Limb (tissue), 2 donors: Measurements from ENCODE around the gene PTH.
A peak's percentile ranks its signal among the peaks of the same experiment; 100 is the strongest.

Experiments
- DNase-seq, 2 donors: peaks; one replicate each; pipeline ENCODE4 v3.0.0-alpha.2; 2016; ENCODE audit errors: extremely low spot score in 2 of 2

Gene PTH

DNA sequence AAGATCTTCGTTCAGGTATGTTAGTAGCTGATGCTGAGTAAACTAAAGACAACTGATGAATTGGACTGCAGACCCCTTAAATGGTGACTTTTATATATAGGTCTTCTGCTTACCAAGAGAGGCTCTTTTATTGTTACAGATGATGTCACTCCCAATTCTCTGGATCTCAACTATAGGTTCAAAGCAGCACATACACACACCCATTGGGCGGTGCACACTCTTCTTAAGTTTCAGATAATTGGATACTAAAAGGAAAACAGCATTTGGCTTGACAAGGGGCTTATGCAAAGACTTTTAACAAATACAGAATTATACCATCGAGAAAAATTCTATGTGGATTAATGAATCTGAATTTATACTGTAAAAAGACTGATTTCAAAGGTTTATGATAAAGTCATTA lies at the start of gene PTH:
TSS of gene PTH (minus strand) at position 69 of the 400 bp plus-strand sequence. CDS start 3,142 bp downstream, outside the sequence.
- no peak for DNase-seq

DNA sequence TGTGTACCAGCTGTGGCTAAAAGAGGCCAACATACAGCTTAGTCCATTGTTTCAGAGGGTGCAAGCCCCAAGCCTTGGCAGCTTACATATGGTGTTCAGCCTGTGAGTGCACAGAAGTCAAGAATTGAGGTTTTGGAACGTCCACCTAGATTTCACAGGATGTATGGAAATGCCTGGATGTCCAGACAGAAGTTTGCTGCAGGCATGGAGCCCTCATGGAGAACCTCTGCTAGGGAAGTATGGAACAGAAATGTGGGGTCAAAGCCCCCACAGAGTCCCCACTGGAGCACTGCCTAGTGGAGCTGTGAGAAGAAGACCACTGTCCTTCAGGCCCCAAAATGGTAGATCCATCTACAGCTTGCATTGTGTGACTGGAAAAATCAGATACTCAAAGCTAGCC lies 42.2 kb upstream of the PTH start:
- DNase-seq, result no peak

DNA sequence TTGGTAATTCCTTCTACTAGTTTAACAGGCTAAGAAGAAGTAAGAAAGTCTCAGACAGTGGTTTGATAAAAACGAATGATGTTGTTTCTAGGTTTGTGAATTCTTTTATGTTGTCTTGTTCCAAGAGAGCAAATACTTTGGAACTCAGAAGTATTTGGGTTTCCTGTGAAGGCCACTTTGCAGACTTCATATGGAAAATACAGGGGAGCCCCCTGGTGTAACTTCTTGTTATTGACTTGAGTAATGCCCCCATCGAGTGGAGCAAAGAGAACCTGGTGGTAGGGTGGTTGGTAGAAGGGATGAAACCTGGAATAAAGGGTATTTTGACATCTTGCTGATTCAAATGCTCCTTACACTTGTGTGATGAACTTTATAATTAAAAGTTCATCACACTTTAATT lies 40.0 kb upstream of the PTH start:
- no peak for DNase-seq

DNA sequence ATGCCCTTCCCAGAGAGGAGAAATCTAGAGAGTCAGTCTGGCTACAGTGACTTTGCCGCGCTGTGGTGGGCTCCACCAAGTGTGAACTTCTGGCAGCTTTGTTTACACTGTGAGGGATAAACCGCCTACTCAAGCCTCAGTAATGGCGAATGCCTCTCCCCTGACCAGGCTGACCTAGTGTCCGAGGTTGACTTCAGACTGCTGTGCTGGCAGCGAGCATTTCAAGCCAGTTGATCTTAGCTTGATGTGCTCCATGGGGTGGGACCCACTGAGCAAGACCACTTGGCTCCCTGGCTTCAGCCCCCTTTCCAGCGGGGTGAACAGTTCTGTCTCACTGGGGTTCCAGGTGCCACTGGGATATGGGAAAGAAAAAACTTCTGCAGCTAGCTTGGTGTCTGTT lies 38.6 kb upstream of the PTH start:
- DNase-seq, result no peak

- DNase-seq, result no peak
Measured at GRCh38 chr11:13525257-13525656, 29.5 kb upstream of the PTH start.

DNA sequence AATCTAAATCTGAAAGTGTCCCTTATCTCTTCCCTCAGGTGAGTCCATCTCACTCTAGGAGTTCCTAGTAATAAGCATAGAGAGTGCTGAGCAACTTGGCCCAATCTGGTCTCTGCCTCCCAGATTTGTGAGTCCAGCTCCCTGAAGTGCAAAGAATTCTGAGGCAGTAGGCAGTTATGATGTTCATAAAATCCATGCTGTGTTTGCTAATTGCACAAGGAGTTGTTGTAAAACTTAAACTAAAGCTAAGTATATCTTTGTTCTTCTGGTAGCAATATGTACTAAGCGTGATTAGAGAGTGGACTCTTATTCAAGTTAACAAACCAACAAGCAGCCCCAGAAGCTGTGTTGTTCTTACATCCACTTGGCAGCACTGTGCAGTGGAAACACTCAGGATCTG lies 7.6 kb upstream of the PTH start:
- DNase-seq, result no peak

DNA sequence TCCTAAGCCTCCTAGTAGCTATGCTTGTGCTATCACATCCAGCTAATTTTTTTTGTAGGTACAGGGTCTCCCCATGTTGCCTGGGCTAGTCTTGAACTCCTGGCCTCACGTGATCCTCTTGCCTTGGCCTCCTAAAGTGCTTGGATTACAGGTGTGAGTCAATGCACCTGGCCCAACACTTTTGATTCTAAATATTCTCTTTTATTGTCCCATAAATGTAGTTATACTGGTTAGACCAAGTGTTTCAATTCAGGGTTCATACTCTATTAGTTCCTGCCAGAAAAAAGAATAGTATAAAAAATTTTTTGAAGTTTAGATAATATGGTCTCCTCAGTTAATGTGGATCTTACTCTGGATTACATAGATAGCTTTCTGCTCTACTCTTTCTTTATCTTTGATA lies 6.7 kb upstream of the PTH start:
- no peak for DNase-seq

- no peak for DNase-seq
Measured at GRCh38 chr11:13494051-13494450, 1.7 kb downstream of the PTH start.

DNA sequence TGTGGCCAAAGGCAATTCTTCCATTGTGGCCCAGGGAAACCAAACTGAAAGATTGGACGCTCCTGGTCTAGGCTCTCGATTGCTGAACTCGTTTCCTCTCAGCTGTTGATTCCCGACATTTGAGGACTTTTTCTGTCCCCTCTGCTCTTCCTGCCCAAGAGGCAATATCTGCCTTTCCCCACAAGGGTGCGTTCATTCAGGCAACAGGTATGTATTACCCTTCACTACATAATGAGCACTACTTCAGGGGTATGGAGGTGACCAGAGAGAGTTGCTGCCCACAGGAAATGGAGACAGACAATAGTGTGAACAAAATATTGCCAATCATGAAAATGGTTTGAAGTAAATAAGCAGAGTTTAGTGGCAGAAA lies 8.2 kb downstream of the PTH start:
- no peak for DNase-seq

DNA sequence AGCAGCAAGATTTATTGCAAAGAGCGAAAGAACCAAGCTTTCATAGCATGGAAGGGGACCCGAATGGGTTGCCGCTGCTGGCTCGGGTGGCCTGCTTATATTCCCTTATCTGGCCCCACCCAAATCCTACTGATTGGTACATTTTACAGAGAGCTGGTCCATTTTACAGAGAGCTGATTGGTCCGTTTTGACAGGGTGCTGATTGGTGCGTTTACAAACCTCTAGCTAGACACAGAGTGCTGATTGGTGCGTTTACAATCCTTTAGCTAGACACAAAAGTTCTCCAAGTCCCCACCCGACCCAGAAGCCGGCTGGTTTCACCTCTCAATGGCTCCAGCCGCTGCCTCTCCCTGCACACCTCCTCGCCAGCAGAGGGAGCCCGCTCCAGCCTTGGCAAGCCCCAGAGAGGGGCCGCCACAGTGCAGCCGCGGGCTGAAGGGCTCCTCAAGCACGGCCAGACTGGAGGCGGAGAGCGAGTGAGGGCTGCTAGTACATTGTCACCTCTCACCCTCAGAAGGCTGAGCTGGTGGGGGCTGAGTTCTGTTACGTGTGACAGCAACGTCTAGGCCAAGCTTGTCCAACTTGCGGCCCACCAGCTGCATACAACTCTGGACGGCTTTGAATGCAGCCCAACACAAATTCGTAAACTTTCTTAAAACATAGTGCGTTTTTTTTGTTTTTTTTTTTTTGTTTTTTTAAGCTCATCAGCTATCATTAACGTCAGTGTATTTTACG lies 8.7 kb downstream of the PTH start:
- peak in 1 of 2 donors; percentile 42 for DNase-seq

GRCh38 chr11:13480198-13480597 lies 15.6 kb downstream of the PTH start:
- DNase-seq, result no peak

GRCh38 chr11:13479688-13480087 lies 16.1 kb downstream of the PTH start:
- no peak for DNase-seq

DNA sequence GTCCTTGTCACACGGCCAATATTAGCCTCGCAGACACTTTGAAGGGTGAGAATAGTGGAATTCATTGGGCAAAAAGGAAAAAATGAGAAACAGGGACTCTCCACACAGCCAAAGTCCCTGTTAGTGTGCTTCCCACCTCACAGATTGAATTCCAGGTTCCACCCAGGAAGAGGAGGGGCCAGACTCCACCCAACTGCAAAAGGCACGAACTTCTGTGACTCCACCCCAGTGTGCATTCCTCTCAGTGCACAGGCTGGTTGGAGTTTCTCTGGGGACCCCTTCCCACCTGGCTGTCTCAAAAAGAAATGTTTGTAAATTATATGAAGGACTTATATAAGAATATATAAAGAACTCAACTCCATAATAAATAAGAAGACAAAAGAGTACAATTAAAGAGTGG lies 20.7 kb downstream of the PTH start:
- no peak for DNase-seq

DNA sequence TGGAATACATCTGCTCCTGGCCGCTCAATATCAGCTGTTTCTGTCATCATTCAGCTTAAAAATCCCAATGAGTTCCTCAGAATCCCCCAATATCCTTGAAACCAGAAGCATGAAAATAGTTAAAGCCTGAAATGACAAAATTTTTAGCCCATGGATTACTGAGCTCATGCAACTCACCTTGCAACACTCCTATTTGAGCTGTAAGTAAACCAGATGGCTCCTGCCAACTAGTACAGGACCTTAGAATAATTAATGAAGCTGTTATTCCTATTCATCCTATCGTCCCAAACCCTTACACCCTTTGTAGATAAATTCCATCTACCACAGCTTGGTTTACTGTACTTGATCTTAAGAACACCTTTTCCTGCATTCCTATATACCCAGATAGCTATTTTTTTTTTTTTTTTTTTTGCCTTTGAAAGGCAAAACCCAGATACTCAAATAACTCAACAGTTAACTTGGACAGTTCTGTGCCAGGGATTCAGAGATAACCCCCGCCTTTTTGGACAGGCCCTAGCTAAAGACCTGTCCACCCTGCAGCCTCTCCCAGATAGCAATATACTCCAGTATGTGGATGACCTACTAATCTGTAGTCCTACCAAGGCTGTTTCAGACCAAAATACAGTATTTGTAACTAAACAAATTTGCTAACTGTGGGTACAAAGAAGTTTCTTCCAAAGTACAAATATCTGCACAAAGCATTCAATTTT lies 22.6 kb downstream of the PTH start:
- DNase-seq, result no peak

DNA sequence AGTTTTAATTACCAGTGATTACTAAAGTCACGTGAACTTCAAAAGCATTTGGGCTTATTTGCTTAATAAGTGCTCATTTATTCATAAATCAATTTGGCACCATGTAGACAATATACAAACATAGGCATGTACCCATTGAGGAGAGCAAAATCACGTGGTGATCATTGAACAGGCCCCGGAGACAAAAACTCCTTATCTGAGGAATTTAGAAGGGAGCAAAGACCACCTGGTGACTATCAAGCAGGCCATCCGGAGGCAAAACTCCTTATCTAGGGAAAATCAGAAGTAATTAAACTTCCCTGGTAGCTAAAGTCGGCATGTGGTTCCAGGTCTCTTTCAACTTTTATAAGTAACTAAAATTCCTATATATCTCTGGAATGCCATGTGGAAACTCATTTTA lies 27.0 kb downstream of the PTH start:
- no peak for DNase-seq

- peak in 1 of 2 donors; percentile 69 for DNase-seq
Measured at GRCh38 chr11:13465909-13466371, 29.9 kb downstream of the PTH start.

- no peak for DNase-seq
Measured at GRCh38 chr11:13463779-13464290, 32.0 kb downstream of the PTH start.

DNA sequence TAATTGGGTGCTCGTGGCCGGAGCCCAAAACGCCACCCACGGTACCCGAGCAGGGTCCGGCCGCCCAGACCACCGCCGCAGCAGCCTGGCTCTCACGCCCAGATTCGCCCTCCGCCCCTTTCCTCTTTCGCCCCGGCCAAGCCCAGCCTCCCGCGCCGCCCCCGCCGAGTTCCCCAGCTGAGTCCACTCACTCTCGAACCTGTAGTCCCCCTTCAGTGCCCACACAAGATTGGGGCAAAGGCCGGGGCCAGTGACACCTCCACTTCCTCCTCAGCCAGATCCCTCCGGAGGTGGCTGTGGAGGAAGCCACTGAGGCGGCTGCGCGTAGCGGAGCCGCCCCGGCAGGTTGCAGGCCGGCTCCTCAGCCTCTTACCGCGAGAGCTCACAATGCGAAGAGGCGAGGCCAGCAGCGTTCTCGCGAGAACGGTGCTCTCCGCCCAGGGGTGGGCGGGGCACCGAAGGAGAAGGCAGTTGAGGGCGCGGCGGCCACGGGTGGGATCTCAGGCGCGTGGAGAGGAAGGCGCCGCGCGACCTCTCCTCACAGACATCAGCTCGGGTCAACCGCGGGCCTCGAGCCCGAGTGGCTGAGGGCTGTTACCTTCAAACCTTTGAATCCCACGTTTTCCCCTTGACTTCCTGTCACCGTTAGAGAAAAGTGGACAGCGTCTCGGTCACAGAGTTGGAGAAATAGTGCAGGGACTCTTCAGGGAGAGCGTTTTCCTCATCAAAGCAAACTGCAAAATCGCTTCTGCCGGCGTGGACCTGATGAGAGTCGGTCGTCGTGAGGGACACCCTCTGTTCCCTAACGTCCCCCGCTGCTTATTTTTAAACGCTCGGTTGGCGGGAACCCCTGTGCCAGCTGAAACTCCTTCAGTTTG lies 32.7 kb downstream of the PTH start, which contains the start of gene BTBD10:
TSS of gene BTBD10 (minus strand) at position 322 of the 878 bp plus-strand sequence. CDS start 18,098 bp downstream, outside the sequence.
- DNase-seq, result peak; percentile 93 to 95

- peak in 1 of 2 donors; percentile 30 for DNase-seq
Measured at GRCh38 chr11:13462311-13462900, 33.4 kb downstream of the PTH start.

DNA sequence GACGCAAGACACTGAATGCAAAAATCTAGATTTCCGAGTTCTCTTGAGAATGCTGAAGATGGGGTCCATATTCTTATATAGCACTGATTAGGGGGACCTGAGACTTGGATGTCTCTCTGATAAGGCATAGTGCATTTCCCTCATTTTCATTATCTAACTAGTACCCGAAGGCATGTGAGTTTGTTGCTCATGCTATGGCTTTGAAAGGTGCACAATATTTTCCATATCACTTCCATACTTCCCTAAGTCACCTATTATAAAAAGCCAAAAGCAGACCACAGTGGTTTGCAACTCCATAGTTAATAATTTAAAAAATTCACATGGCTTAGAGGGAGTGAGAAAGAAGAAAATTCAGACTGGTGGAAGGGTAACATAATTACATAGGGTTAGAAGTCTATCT lies 34.5 kb downstream of the PTH start:
- DNase-seq, result no peak

DNA sequence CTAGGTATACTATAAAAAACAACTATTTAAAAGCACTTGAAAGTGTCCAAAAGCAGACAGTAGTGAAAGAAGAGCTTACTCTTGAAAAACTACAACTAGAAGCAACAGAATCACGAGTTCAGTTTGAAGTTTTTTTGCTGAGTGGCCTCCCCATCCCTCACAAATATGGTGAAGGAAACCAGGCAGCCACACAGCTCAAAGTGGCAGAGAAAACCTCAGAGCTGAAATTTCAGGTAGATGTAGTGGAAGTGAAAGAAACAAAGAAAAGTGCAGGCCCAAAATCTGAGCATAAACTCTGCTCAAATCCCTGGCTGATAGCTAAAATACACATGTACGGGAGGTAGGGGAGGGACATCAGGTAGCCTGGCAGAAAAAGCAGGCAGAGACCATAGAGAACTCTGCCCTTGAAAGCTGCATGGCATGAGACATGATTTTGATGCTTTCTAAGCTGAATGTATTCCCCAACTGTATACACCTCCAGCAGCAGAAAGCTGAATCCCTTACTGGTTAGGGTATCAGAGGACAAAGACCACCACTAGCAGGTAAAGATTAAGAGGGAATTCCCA lies 44.9 kb downstream of the PTH start:
- DNase-seq, result no peak
